Ovary (tissue), 9 donors: Measurements from ENCODE around the gene ATP5F1B. TPM values are rescaled to one million over a fixed set of nuclear protein-coding genes. Genes with fewer than 3 reads are reported as not detected.
"Not testable (repeated sequence)": the region's sequence is repeated elsewhere in the genome, so short reads cannot be mapped to it uniquely, and the experiment has no call there.

Source experiments
- DNase-seq, 5 donors: peaks; one replicate each; pipeline ENCODE4 v3.0.0-alpha.2; 2019 to 2020
- H3K27ac ChIP-seq, 2 donors: fragments of 200-600 bp; one replicate each; pipeline versions ENCODE4 v1.5.1 to v1.8.0; 2019 to 2022
- H3K27me3 ChIP-seq: fragments of 200-600 bp; one replicate; pipeline ENCODE4 v1.8.0; 2022
- H3K36me3 ChIP-seq: fragments of 200-600 bp; sonication (generic); one replicate; pipeline ENCODE4 v1.5.1; 2019
- H3K4me1 ChIP-seq: one replicate; pipeline ENCODE4 v1.8.1; 2013; ENCODE audit warnings: mild to moderate bottlenecking, moderate library complexity; ENCODE audit not compliant: insufficient read depth
- H3K4me3 ChIP-seq: fragments of 200-600 bp; sonication (generic); one replicate; pipeline ENCODE4 v1.5.1; 2017
- H3K9me3 ChIP-seq, 2 donors: fragments of 200-600 bp in 1 of 2; sonication (generic) in 1 of 2; one replicate each; pipeline versions ENCODE4 v1.5.1 to v1.8.1; 2013 to 2019; ENCODE audit warnings: mild to moderate bottlenecking in 1 of 2, moderate library complexity in 1 of 2
- CTCF ChIP-seq, 3 donors: fragments of 450-650 bp in 2 of 3; fragments of 200-600 bp in 1 of 3; IDR thresholded peaks; one replicate each; pipeline versions ENCODE4 v1.5.1 to v1.8.0; 2016 to 2022; ENCODE audit warnings: antibody characterized with exemption in 3 of 3, mild to moderate bottlenecking in 1 of 3
- EP300 ChIP-seq: sonication (generic); formaldehyde crosslinking; IDR thresholded peaks from one replicate; pipeline ENCODE4 v1.6.1; 2017; ENCODE audit warnings: antibody characterized with exemption
- POLR2A ChIP-seq: fragments of 450-650 bp; IDR thresholded peaks from one replicate; pipeline ENCODE4 v1.6.1; 2017; ENCODE audit warnings: antibody characterized with exemption, mild to moderate bottlenecking, moderate library complexity
- WGBS, 3 donors: extraction: QIAGEN DNeasy Blood & Tissue Kit in 1 of 3; methylation state at CpG; one replicate each; pipeline versions ENCODE4 v1.1.5 to v1.1.7; 2013 to 2017; 5-methylcytosine and 5-hydroxymethylcytosine counted together
- intact Hi-C, 4 donors: fragments of 100-400 bp; cut with DNase I; formaldehyde crosslinking; loops; one replicate each; pipeline versions ENCODE4 v1.11.0 to v1.15.1; 2022 to 2023
- polyA plus RNA-seq, 2 donors: library from polyadenylated mRNA; stranded (reverse); fragments of 200-250 nt in 1 of 2; fragments of 350-450 nt in 1 of 2; fragmentation: Illumina TruSeq in 1 of 2; extraction: RNeasy Lipid Tissue Mini Kit (QIAGEN cat#74804) in 1 of 2; gene quantifications; one replicate each; pipeline ENCODE4 v1.2.3, GENCODE V29; 2013 to 2014
- total RNA-seq, 7 donors: library from RNA; depleted of rRNA in 2 of 7; stranded (reverse); fragments of >200 nt in 2 of 7; fragmentation: NEBNext Ultra II Directional in 3 of 7; extraction: Animal tissue kit (Norgen Biotek cat#: 25700) in 3 of 7; gene quantifications; one replicate each; pipeline versions ENCODE4 v1.1.0 to v1.2.4, GENCODE V29; 2016 to 2023
- donor health status: DM: no; HTN: no; CAD: no; lungs with moderate emphysema.
- donor health status: DM: no; HTN: no; CAD: no.
- donor health status: Bipolar disorder and iron deficiency.
- donor health status: DM: yes; HTN: yes; CAD: no.
- donor health status: DM: no; HTN: no; CAD: no.
- donor health status: DM: yes; HTN: yes; CAD: no.

The ATP5F1B gene
- total and polyA plus RNA-seq, 9 donors = 201 to 809 (median 273) TPM

GRCh38 chr12:56657416-56658379 lies 11.9 kb upstream of the ATP5F1B start:
- no peak for DNase-seq

GRCh38 chr12:56653781-56654180 lies 8.0 kb upstream of the ATP5F1B start:
- H3K4me1 ChIP-seq, H3K36me3 ChIP-seq, DNase-seq, H3K27ac ChIP-seq, intact Hi-C loops, H3K9me3 ChIP-seq, H3K27me3 ChIP-seq, H3K4me3 ChIP-seq: not testable (repeated sequence)
- 81 to 89% (median 87%) methylated on average over 5 of the region's 5 CpGs for WGBS, 3 donors

More at GRCh38 chr12:56657416-56658379, 11.9 kb upstream of the ATP5F1B start:
- Histone ChIP-seq H3K4me1 (no peaks in the 10 kb centered on the region), H3K9me3 (no peaks in the 10 kb centered on the region), H3K27ac (no peak overlapping the region), H3K4me3 (no peak overlapping the region), H3K36me3 (no peaks in the 10 kb centered on the region), H3K27me3 (no peaks in the 10 kb centered on the region)
- TF ChIP-seq CTCF (IDR thresholded peaks at IDR 0.05) = no peak
- no peak for TF ChIP-seq EP300
- TF ChIP-seq POLR2A = no peak
- intact Hi-C loops = no loop called here
- WGBS, 3 donors = 84 to 88% (median 88%) methylated on average over 7 of the region's 7 CpGs

GRCh38 chr12:56648023-56648422 lies 2.2 kb upstream of the ATP5F1B start:
- H3K4me1 ChIP-seq, intact Hi-C loops, H3K4me3 ChIP-seq, H3K9me3 ChIP-seq, H3K36me3 ChIP-seq, H3K27ac ChIP-seq, DNase-seq, H3K27me3 ChIP-seq: not testable (repeated sequence)
- 86 to 93% (median 91%) methylated on average over 9 of the region's 9 CpGs for WGBS, 3 donors

GRCh38 chr12:56645201-56645716 lies 525 bp downstream of the ATP5F1B start:
- intact Hi-C loops = loop anchor here in 1 of 4 donors (2.0 kb wide), 1 partner anchor 80 kb away; the partner anchor contains the start of gene NACA
- TF ChIP-seq CTCF (IDR thresholded peaks at IDR 0.05) (no peak), EP300 (no peak), POLR2A (no peak)
- no peaks in the 10 kb centered on the region for H3K27me3 ChIP-seq
- H3K9me3 ChIP-seq = no peaks in the 10 kb centered on the region
- WGBS, 3 donors = 0 to 1% (median 0%) methylated on average over 29 of the region's 29 CpGs
- no peaks in the 10 kb centered on the region for H3K36me3 ChIP-seq
- peak overlapping the region; percentile 97 for H3K4me3 ChIP-seq
- H3K4me1 ChIP-seq = peaks cover 4% of the 10 kb centered on the region
- H3K27ac ChIP-seq = peak overlapping the region; percentile 19 to 86
- peak in 2 of 5 donors; percentile 47 to 54 for DNase-seq

- H3K4me1 ChIP-seq = peaks cover 4% of the 10 kb centered on the region
- peak overlapping the region; percentile 97 for H3K4me3 ChIP-seq
- intact Hi-C loops = loop anchor here in 1 of 4 donors (2.0 kb wide), 1 partner anchor 80 kb away; the partner anchor contains the start of gene NACA
- peak overlapping the region in 1 of 2 donors; percentile 86 for H3K27ac ChIP-seq
- TF ChIP-seq EP300 (no peak), CTCF (IDR thresholded peaks at IDR 0.05) (no peak), POLR2A (no peak)
- H3K9me3 ChIP-seq = no peaks in the 10 kb centered on the region
- 29 to 45% (median 34%) methylated on average over 4 of the region's 4 CpGs for WGBS, 3 donors
- no peaks in the 10 kb centered on the region for H3K27me3 ChIP-seq
- no peak for DNase-seq
- H3K36me3 ChIP-seq = no peaks in the 10 kb centered on the region
Observed at GRCh38 chr12:56644654-56645053, 1.1 kb downstream of the ATP5F1B start.
